SIG-M5 (cell line): Measurements from ENCODE around the gene GVQW3.

Experiments
- DNase-seq: peaks from one replicate; lab custom pipeline; 2025; lab: John Stamatoyannopoulos, UW

GVQW3 gene

DNA sequence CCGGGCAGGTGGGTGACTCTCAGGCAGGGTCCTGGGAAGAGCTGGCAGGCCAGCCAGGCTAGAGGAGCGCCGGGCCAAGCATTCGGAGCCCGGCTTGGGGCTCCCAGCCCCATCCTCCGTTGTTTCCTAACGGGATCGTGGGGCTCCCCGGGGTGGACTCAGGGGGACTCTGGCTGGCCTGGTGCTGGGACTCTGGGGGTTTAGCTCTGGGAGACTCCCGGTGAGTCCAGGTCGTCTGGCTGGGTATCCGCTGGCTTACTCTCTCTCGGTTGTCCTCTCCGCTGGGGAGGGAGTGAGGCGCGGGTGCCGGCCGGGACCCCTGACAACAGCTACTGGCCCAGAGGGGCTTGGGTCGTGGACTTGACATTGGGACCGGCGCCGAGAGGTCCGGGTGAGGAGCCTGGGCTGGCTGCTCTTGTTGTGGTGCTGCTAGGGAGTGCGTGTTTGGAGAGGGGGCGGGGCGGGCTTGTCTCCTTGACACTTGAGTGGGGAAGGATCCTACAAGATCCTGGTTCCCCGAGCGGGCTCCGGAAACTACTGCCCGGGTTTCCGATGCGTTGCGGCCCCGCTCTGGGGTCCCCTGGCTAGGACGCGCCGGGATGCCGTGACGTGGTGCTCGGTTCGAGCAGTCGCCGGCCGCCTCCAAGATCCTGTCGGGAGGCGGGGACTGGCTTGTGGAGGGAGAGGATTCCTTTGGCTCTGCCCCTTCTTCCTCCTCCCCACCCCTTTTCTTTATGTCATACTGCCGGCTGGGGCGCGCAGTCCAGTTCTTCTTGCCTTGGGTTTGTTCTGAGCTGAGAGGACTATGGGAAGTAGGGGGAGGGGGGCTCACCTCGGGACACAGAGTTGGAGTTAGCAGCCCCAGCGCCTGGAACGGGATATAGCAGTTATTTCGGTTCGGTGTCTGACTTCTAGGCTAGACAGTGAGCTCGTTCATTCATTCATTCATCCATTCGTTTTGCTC is 64.3 kb downstream of the GVQW3 start:
- no peak for DNase-seq

DNA sequence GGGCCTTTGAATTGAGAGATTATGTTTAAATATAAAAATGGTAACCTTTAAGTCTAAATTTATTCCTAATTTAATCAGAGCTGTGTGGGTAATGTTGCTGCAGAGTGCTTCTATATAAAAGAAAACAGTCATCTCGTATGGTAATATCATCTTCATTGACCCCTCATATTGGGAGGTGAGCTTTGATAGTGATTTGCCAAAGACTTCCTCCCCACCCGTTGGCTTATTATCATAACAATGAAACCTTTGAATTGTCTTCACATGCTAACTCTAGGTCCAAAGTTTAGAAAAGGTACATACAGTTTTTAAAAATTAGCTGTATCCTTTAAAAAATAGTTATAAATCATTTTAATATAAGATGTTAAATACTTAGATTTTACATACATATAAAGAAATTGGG is 67.4 kb downstream of the GVQW3 start:
- no peak for DNase-seq

- no peak for DNase-seq
These were observed 72.1 kb downstream of the GVQW3 start for GRCh38 chr11:76453248-76453647.

- no peak for DNase-seq
These were observed 74.2 kb downstream of the GVQW3 start for GRCh38 chr11:76455331-76455730.

GRCh38 chr11:76455931-76456330 is 74.8 kb downstream of the GVQW3 start:
- DNase-seq: no peak

DNA sequence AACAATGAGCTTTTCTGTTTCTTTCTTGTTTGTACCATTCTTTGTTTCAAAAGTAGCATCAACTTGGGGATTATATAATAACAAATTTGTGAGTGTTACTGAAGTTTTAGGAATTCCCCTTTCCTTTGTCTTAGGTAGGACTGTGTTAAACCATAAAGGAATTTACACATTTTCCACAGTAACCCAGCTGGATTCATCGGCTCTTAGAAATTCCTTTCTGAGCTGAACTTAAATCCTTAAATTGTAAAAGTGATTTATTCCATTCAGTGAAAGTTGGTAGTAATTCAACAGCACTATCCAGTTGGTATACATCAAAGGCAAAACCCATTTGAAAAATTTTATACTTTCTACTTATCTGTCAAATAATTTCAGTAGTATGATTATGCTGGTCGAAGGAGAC is 75.4 kb downstream of the GVQW3 start:
- no peak for DNase-seq
